ENCODE measurements around the gene CACNA2D2. TPM values are rescaled to one million over a fixed set of nuclear protein-coding genes. Genes with fewer than 3 reads are reported as not detected.

Gene CACNA2D2
- total and polyA plus RNA-seq, 2 of the 13 experiments (the other 11 are each of a cell fraction or from before 2014, with no cell fraction given): not detected

DNA sequence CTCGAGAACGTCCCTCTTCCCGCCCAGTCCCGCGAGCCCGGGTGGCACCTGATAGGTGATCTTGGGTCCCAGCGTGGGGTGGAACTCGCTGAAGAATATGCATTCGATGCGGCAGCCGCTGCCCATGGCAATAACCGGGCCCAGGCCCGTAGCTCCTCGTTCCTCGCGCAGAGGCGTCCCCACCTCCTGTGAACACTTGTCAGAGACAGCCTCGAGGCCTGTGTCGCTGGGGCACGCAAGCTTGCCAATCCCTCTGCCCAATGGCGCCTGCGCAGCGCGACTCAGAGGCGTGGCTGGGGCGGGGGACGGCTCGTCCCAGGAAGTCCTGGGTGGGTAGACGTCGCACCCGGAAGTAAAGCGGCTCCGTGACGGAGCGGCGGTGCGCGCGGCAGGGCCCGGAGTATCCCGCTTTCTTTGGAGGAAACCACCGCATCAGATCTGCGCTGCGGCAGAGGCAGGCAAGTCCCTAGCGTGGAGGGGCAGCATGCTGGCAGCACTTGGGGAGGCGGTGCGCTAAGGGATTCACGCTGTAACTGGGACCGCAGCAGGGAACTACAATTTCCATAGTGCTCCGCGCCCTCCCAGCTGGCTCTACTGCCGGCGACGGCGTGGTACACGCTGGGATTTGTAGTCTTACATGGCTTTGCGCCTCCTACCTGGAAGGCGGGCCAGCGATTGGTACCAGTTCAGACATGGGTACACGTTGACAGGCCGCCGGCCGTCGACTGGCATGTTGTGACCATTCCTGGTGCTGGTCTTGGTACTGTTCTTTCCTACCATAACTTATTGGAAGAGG lies 152.7 kb downstream of the CACNA2D2 start, which contains the start of the genes CYB561D2 and NPRL2 (continued):
- TF ChIP-seq ZNF367 (CRISPR knock-in tag; IDR thresholded peaks at IDR 0.05; ENCODE audit: borderline replicate concordance): no peak
- peak; percentile 98 for TF ChIP-seq ZNF83 (CRISPR knock-in tag; IDR thresholded peaks at IDR 0.05; ENCODE audit: borderline replicate concordance)
- TF ChIP-seq ZNF44 (CRISPR knock-in tag; IDR thresholded peaks at IDR 0.05): peak; percentile 83
- TF ChIP-seq ERF (CRISPR knock-in tag; IDR thresholded peaks at IDR 0.05): peak; percentile 95
- TF ChIP-seq RFXAP (CRISPR knock-in tag; IDR thresholded peaks at IDR 0.05; ENCODE audit: borderline replicate concordance): peak; percentile 77; the same call in 1 of the 2 replicates
- TF ChIP-seq IKZF1 (IDR thresholded peaks at IDR 0.05): no peak
- TF ChIP-seq ZNF256 (CRISPR knock-in tag; conservative IDR thresholded peaks at IDR 0.05): no peak
- 0 out of 2 replicates have a peak, but pooled peaks have one; percentile 90 for TF ChIP-seq ZNF572 (CRISPR knock-in tag; IDR thresholded peaks at IDR 0.05)
- peak; percentile 51; the same call in 1 of the 2 replicates for TF ChIP-seq ZNF670 (CRISPR knock-in tag; IDR thresholded peaks at IDR 0.05; ENCODE audit: borderline replicate concordance)
- no peak for TF ChIP-seq KAT7 (CRISPR knock-in tag; IDR thresholded peaks at IDR 0.05; ENCODE audit: borderline replicate concordance)
- no peak for TF ChIP-seq HNF4G (IDR thresholded peaks at IDR 0.05; ENCODE audit: borderline replicate concordance, low read depth, low read length)
- peak; percentile 52; the same call in 1 of the 2 replicates for TF ChIP-seq HNF4G (CRISPR knock-in tag; IDR thresholded peaks at IDR 0.05; ENCODE audit: borderline replicate concordance, low read depth)
- TF ChIP-seq EED (CRISPR knock-in tag; IDR thresholded peaks at IDR 0.05): peak; percentile 73; the same call in 1 of the 2 replicates
- peak; percentile 7; the same call in 1 of the 2 replicates for TF ChIP-seq ZNF629 (CRISPR knock-in tag; conservative IDR thresholded peaks at IDR 0.05)
- TF ChIP-seq NR1H2 (CRISPR knock-in tag; IDR thresholded peaks at IDR 0.05; ENCODE audit: borderline replicate concordance, low read depth): 0 out of 2 replicates have a peak, but pooled peaks have one; percentile 90
- TF ChIP-seq, protein P1, sequence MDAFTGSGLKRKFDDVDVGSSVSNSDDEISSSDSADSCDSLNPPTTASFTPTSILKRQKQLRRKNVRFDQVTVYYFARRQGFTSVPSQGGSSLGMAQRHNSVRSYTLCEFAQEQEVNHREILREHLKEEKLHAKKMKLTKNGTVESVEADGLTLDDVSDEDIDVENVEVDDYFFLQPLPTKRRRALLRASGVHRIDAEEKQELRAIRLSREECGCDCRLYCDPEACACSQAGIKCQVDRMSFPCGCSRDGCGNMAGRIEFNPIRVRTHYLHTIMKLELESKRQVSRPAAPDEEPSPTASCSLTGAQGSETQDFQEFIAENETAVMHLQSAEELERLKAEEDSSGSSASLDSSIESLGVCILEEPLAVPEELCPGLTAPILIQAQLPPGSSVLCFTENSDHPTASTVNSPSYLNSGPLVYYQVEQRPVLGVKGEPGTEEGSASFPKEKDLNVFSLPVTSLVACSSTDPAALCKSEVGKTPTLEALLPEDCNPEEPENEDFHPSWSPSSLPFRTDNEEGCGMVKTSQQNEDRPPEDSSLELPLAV (CRISPR knock-in tag; conservative IDR thresholded peaks at IDR 0.05; ENCODE audit: low read depth): no peak
- TF ChIP-seq NAIF1 (CRISPR knock-in tag; IDR thresholded peaks at IDR 0.05; ENCODE audit: borderline replicate concordance): peak; percentile 53; the same call in 1 of the 2 replicates
- TF ChIP-seq ZNF672 (CRISPR knock-in tag; IDR thresholded peaks at IDR 0.05): 0 out of 2 replicates have a peak, but pooled peaks have one; percentile 34
- TF ChIP-seq EEA1 (CRISPR knock-in tag; IDR thresholded peaks at IDR 0.05; ENCODE audit: borderline replicate concordance): 0 out of 2 replicates have a peak, but pooled peaks have one; percentile 87
- no peak for TF ChIP-seq JDP2 (CRISPR knock-in tag; IDR thresholded peaks at IDR 0.05; ENCODE audit: borderline replicate concordance)
- TF ChIP-seq, protein P2, sequence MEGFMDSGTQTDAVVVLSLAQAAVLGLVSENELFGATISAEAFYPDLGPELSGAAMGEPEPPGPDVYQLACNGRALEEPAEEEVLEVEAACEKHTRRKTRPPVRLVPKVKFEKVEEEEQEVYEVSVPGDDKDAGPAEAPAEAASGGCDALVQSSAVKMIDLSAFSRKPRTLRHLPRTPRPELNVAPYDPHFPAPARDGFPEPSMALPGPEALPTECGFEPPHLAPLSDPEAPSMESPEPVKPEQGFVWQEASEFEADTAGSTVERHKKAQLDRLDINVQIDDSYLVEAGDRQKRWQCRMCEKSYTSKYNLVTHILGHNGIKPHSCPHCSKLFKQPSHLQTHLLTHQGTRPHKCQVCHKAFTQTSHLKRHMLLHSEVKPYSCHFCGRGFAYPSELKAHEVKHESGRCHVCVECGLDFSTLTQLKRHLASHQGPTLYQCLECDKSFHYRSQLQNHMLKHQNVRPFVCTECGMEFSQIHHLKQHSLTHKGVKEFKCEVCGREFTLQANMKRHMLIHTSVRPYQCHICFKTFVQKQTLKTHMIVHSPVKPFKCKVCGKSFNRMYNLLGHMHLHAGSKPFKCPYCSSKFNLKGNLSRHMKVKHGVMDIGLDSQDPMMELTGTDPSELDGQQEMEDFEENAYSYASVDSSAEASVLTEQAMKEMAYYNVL (CRISPR knock-in tag; IDR thresholded peaks at IDR 0.05; ENCODE audit: borderline replicate concordance): peak; percentile 58; the same call in 1 of the 2 replicates
- TF ChIP-seq SMAD3 (CRISPR knock-in tag; IDR thresholded peaks at IDR 0.05): peak; percentile 71
- TF ChIP-seq, protein P3, sequence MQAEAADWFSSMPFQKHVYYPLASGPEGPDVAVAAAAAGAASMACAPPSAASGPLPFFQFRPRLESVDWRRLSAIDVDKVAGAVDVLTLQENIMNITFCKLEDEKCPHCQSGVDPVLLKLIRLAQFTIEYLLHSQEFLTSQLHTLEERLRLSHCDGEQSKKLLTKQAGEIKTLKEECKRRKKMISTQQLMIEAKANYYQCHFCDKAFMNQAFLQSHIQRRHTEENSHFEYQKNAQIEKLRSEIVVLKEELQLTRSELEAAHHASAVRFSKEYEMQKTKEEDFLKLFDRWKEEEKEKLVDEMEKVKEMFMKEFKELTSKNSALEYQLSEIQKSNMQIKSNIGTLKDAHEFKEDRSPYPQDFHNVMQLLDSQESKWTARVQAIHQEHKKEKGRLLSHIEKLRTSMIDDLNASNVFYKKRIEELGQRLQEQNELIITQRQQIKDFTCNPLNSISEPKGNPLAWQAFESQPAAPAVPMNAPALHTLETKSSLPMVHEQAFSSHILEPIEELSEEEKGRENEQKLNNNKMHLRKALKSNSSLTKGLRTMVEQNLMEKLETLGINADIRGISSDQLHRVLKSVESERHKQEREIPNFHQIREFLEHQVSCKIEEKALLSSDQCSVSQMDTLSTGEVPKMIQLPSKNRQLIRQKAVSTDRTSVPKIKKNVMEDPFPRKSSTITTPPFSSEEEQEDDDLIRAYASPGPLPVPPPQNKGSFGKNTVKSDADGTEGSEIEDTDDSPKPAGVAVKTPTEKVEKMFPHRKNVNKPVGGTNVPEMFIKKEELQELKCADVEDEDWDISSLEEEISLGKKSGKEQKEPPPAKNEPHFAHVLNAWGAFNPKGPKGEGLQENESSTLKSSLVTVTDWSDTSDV (CRISPR knock-in tag; IDR thresholded peaks at IDR 0.05): peak; percentile 99; the same call in 1 of the 2 replicates

All from HepG2 (cell line).